IMR-90 (cell line): ENCODE results near the gene RAB14.

ENCODE experiments used
- BHLHE40 ChIP-seq: fragments of 150-350 bp; IDR thresholded peaks from 2 replicates; pipeline ENCODE4 v1.6.1; 2016; ENCODE audit warnings: mild to moderate bottlenecking, low read depth, low read length
- CEBPB ChIP-seq: IDR thresholded peaks from 2 replicates; pipeline ENCODE4 v1.6.1; 2012; ENCODE audit warnings: low read depth, low read length, improper control_type of control experiment
- CTCF ChIP-seq: conservative IDR thresholded peaks from 2 replicates; pipeline ENCODE4 v1.5.1; 2012; ENCODE audit warnings: mild to moderate bottlenecking, low read depth, low read length, improper control_type of control experiment
- FOS ChIP-seq: fragments of 150-350 bp; IDR thresholded peaks from 2 replicates; pipeline ENCODE4 v1.6.1; 2016; ENCODE audit warnings: low read depth, low read length
- MAFK ChIP-seq: IDR thresholded peaks from 2 replicates; pipeline ENCODE4 v1.6.1; 2012; ENCODE audit warnings: low read depth, low read length, improper control_type of control experiment
- MXI1 ChIP-seq: IDR thresholded peaks from 2 replicates; pipeline ENCODE4 v1.6.1; 2012; ENCODE audit warnings: low read depth, mild to moderate bottlenecking, low read length, moderate library complexity, borderline replicate concordance
- RAD21 ChIP-seq: IDR thresholded peaks from 2 replicates; pipeline ENCODE4 v1.6.1; 2012; ENCODE audit warnings: low read length, improper control_type of control experiment
- RFX5 ChIP-seq: IDR thresholded peaks from 2 replicates; pipeline ENCODE4 v1.8.0; 2012; ENCODE audit warnings: low read depth, mild to moderate bottlenecking, low read length, moderate library complexity
- SMC3 ChIP-seq: fragments of 150-350 bp; IDR thresholded peaks from 2 replicates; pipeline ENCODE4 v1.6.1; 2016; ENCODE audit warnings: low read depth, mild to moderate bottlenecking, antibody characterized with exemption, low read length, moderate library complexity

DNA sequence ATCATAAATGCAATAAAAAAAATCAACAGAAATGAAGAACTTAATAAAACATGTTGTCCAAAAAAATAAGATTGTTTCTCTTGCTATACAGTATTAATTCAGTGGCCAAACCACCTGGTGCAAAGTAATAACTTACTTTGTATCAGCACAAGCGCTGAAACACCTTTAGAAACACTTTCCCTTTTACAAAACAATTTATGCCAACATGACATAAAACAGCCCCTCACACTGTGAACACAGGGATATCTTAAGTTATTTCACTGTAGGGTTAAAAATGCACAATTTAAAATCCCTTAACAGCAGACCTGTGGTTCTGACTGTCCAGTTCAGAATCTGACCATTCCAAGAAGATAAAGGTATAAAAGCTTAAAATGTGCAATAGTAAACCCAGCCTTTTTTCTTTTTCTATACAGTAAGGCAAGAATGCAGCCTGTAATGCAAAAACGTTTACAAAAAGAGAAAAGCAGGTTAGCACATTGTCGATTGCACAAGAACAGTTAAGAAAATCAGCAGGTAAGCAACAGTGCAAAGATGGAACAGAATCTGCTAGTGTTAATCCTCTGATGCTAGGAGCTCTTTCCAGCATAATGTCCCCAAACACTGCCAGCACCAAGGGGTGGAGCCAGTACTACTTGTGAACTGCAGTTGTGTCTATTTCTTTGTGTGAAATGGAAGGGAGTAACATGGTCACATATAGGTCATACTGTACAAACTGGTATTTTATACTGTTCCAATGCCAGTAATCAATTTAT, 21.6 kb downstream of the RAB14 start:
- TF ChIP-seq MXI1 (no peak), RFX5 (no peak), RAD21 (no peak), CTCF (no peak), CEBPB (peak; percentile 29; the same call in 1 of the 2 replicates), BHLHE40 (no peak), FOS (no peak), SMC3 (no peak), MAFK (no peak)
